Measurements from ENCODE around the gene PPP1R13B.

The PPP1R13B gene

DNA sequence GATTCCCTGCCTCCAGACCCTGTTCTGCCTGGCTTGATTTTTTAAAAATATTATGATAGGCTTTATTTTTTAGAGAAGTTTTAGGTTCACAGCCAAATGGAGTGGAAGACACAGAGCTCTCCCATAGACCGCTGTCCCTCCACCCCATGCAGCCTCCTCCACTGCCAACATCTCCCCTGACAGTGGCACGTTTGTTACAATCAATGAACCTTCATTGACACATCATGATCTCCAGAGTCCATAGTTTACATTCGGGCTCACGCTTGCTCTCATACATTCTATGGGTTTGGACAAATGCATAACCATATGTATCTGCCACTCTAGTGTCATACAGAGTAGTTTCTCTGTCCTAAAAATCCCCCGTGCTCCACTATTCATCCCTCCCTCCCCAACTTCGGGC is 15.9 kb upstream of the PPP1R13B start:
- no peak for FAIRE-seq
- TF ChIP-seq, protein P1, sequence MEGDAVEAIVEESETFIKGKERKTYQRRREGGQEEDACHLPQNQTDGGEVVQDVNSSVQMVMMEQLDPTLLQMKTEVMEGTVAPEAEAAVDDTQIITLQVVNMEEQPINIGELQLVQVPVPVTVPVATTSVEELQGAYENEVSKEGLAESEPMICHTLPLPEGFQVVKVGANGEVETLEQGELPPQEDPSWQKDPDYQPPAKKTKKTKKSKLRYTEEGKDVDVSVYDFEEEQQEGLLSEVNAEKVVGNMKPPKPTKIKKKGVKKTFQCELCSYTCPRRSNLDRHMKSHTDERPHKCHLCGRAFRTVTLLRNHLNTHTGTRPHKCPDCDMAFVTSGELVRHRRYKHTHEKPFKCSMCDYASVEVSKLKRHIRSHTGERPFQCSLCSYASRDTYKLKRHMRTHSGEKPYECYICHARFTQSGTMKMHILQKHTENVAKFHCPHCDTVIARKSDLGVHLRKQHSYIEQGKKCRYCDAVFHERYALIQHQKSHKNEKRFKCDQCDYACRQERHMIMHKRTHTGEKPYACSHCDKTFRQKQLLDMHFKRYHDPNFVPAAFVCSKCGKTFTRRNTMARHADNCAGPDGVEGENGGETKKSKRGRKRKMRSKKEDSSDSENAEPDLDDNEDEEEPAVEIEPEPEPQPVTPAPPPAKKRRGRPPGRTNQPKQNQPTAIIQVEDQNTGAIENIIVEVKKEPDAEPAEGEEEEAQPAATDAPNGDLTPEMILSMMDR (IDR thresholded peaks at IDR 0.05; ENCODE audit: insufficient read depth, missing control alignments) = no peak

DNA sequence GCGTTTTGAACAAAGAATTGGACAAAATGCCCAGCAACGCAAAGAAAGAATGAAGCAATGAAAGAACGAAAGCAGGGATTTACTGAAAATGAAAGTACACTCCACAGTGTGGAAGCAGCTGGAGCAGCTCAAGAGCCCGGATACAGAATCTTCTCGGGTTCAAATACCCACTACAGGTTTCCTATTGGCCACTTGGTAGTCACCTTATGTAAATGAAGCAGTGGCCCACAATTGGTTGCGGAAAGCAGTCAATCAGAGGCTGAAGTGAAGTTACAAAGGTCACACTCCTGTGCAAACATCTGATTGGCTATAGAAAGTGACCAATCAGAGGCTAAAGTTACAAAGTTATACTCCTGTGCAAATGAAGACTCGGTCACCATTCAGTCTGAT is 15.0 kb upstream of the PPP1R13B start:
- TF ChIP-seq, protein P1 (IDR thresholded peaks at IDR 0.05; ENCODE audit: insufficient read depth, missing control alignments) = no peak
- FAIRE-seq (no peak), DNase-seq (ENCODE audit: insufficient read length, low spot score) (no peak)

More for the DNA sequence above, 15.9 kb upstream of the PPP1R13B start:
- DNase-seq (ENCODE audit: insufficient read length, low spot score) = no peak

DNA sequence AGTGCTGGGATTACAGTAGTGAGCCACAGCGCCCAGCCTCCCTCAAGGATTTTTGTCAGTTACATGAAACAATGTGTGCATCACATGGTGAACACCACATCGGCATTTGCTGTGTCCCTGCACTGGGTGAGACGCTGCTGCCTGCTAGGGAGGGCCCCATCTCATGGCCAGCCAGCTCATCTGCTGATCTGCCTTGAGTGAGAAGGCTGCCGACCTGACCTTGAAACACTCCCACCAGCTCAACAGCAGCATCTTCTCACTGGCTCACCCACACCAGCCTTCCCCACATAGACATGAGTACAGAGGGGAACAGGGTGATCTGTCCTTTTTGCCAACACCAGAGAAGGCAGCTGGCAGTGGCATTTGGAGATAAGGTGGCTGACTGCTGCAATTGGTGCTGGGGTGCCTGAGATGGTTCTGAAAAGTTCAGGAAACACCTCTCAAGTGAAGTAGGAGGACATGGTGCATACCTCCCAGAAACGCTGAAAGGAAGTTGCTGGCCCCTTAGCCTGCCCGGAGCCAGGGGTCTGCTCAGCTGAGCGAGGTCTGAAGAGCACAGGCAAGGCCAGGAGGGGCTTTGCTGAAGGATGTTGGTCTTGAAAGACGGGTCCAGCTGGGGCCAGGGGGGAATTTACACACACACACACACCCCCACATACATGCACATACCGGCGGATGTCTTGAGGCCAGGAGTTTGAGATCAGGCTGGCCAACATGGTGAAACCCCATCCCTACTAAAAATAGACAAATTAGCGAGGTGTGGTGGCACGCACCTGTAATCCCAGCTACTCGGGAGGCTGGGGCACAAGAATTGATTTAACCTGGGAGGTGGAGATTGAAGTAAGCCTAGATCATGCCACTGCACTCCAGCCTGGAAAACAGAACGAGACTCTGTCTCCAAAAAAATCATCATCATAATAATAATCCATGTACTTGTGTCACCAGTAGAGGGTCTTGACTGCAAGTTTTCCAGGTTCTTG is 14.3 kb upstream of the PPP1R13B start:
- TF ChIP-seq, protein P1 (IDR thresholded peaks at IDR 0.05; ENCODE audit: insufficient read depth, missing control alignments) = no peak
- no peak for FAIRE-seq
- no peak for DNase-seq (ENCODE audit: insufficient read length, low spot score)

DNA sequence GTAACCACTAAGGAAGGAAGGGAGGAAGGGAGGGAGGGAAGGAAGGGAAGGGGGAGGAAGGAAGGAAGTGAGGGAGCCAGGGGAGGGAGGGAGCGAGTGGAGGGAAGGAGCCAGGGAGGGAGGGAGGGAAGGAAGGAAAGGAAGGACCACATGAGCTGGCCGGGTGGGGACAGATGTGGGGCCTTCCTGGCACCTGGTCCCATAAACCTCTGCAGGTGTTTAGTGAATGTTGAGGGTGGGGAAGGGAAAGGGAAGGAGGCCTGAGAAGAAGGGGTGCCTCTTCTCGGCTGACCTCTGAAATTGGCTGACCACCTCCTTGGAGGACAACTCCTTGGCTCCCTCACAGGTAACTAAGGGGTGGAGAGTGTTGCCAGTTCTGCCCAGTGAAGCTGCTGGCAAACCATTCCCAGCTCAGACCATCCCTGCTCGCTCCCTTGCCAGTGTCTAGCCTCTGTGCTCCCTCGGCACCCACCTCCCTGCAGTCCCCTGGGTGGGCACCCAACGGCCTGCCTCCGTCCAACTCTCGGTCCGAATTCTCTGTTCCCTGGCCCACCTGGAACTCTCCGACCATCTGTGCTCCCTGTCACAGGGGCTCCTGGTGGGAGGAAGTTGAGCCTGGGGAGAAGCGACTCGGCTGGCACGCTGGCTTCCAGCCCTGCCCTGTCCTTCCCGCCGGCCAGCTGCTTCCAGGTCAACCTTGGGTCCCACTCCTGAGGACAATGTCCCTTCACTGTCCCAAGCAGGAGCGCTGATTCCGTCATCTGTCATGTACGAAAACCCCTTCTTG is 12.2 kb upstream of the PPP1R13B start:
- DNase-seq (ENCODE audit: insufficient read length, low spot score) = peak; percentile 12
- TF ChIP-seq, protein P1 (IDR thresholded peaks at IDR 0.05; ENCODE audit: insufficient read depth, missing control alignments) = no peak
- FAIRE-seq = no peak

DNA sequence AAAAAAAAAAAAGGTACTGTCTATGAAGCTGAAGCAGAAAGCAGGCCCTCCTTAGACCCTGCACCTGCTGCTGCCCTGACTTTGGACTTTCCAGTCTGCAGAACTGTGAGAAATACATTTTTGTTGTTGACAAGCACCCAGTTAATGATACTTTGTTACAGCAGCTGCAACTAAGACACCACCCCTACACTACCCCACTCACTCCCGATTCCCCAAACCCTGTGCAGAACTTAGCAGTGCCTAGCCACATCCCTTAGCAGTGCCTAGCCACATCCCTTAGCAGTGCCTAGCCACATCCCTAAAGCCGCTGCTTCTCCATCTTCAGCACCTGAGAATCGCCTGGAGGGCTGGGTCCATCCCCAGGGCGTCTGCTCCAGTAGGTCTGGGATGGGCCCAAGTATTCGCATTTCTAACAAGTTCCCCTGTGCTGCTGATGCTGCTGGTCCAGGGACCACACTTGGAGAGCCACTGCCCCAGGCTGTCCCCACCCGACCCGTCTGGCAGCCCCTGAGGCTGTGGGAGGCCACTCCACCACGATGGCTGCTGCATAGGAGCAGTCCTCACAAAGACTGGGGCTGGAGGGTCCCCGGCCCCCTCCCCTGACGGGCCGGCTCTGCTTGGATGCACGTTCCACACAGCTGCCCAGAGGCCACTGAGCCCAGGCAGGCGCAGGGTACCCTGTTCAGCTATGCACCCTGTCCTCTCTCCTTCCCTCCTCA is 10.8 kb upstream of the PPP1R13B start:
- DNase-seq (ENCODE audit: insufficient read length, low spot score) (no peak), FAIRE-seq (no peak)
- TF ChIP-seq, protein P1 (IDR thresholded peaks at IDR 0.05; ENCODE audit: insufficient read depth, missing control alignments) = no peak

DNA sequence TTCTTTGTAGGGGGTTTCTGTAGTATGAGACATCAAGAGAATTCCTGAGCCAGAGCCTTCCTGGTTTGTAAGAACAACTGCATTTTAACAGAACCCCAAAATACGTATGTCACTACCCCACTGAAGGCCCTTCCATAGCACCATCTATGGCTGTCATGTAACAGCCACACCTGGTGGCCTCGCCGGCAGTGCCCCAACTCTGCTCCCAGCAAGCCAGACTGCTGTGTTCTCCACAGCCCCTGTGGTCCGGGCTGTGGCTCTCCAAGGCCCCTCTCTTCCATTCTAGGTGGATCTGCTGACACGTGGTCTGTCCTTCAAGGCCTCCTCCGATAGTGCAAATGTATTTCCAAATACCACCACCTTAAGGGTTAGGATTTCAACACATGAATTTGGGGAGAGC is 9.9 kb upstream of the PPP1R13B start:
- TF ChIP-seq, protein P1 (IDR thresholded peaks at IDR 0.05; ENCODE audit: insufficient read depth, missing control alignments) = no peak
- DNase-seq (ENCODE audit: insufficient read length, low spot score) (no peak), FAIRE-seq (no peak)
